ENCODE results near the gene LRFN4. TPM values are rescaled to one million over a fixed set of nuclear protein-coding genes. Genes with fewer than 3 reads are reported as not detected.

LRFN4 gene
- total RNA-seq, 1 donor from 2014 or later, result 33.7 TPM

GRCh38 chr11:66842896-66843775 is 13.7 kb upstream of the LRFN4 start, which contains the start of gene RCE1:
Gene RCE1 (plus strand): TSS chr11:66843441. CDS start chr11:66843456, 15 bp downstream.
- Mint-ChIP-seq H3K27me3 (ENCODE audit: low read depth, unreplicated experiment) (no peaks in the 10 kb centered on the region), H3K27ac (ENCODE audit: unreplicated experiment) (peak within 1 kb of the TSS; percentile 97), H3K36me3 (ENCODE audit: low read depth, unreplicated experiment) (peaks cover 6% of the 10 kb centered on the region), H3K9me3 (ENCODE audit: unreplicated experiment) (peaks cover 3% of the 10 kb centered on the region), H3K4me1 (ENCODE audit: low read depth, unreplicated experiment) (peaks cover 22% of the 10 kb centered on the region), H3K4me3 (ENCODE audit: unreplicated experiment) (peak within 1 kb of the TSS; percentile 94)
- H3K27me3 ChIP-seq (ENCODE audit: insufficient read depth, low read length), result no peaks in the 10 kb centered on the region
- peaks cover 62% of the 10 kb centered on the region for H3K79me2 ChIP-seq (ENCODE audit: insufficient read depth, low read length)
- peak; percentile 67 for DNase-seq (ENCODE audit: low read depth)
- no peak for FAIRE-seq
- H3K4me1 ChIP-seq (ENCODE audit: insufficient read depth, low read length), result peaks cover 19% of the 10 kb centered on the region
- H3K9ac ChIP-seq (ENCODE audit: low read length), result peak within 1 kb of the TSS; percentile 96
- H3K36me3 ChIP-seq (ENCODE audit: insufficient read depth, low read length), result peaks cover 9% of the 10 kb centered on the region
- H3K4me2 ChIP-seq (ENCODE audit: low read length), result peak within 1 kb of the TSS; percentile 98
- H3K9me3 ChIP-seq (ENCODE audit: insufficient read depth, low read depth, low read length), result no peaks in the 10 kb centered on the region
- peak within 1 kb of the TSS; percentile 94 for H2AFZ ChIP-seq (ENCODE audit: low read depth, low read length)
- H3K27ac ChIP-seq (ENCODE audit: low read depth, low read length), result peak within 1 kb of the TSS; percentile 94
- peak within 1 kb of the TSS; percentile 84 for H3K4me3 ChIP-seq (ENCODE audit: insufficient read depth, low read depth, low read length)
- H4K20me1 ChIP-seq (ENCODE audit: insufficient read depth, low read length), result peaks cover 58% of the 10 kb centered on the region
- TF ChIP-seq CTCF (IDR thresholded peaks at IDR 0.05; ENCODE audit: insufficient read depth, low read depth, low read length) (no peak), EZH2 (IDR thresholded peaks at IDR 0.05; ENCODE audit: insufficient read depth, low read length) (no peak)

GRCh38 chr11:66843776-66844495 is 12.9 kb upstream of the LRFN4 start:
- H3K27me3 Mint-ChIP-seq (ENCODE audit: low read depth, unreplicated experiment), result no peaks in the 10 kb centered on the region
- Histone ChIP-seq H3K36me3 (ENCODE audit: insufficient read depth, low read length) (peaks cover 9% of the 10 kb centered on the region), H3K9ac (ENCODE audit: low read length) (peak overlapping the region; percentile 96), H4K20me1 (ENCODE audit: insufficient read depth, low read length) (peaks cover 58% of the 10 kb centered on the region), H3K27ac (ENCODE audit: low read depth, low read length) (peak overlapping the region; percentile 94), H3K9me3 (ENCODE audit: insufficient read depth, low read depth, low read length) (no peaks in the 10 kb centered on the region), H3K27me3 (ENCODE audit: insufficient read depth, low read length) (no peaks in the 10 kb centered on the region), H3K4me2 (ENCODE audit: low read length) (peak overlapping the region; percentile 98), H3K4me3 (ENCODE audit: insufficient read depth, low read depth, low read length) (peak overlapping the region; percentile 84), H2AFZ (ENCODE audit: low read depth, low read length) (peak overlapping the region; percentile 94), H3K4me1 (ENCODE audit: insufficient read depth, low read length) (peaks cover 19% of the 10 kb centered on the region), H3K79me2 (ENCODE audit: insufficient read depth, low read length) (peaks cover 62% of the 10 kb centered on the region)
- TF ChIP-seq CTCF (IDR thresholded peaks at IDR 0.05; ENCODE audit: insufficient read depth, low read depth, low read length), result no peak
- no peak for TF ChIP-seq EZH2 (IDR thresholded peaks at IDR 0.05; ENCODE audit: insufficient read depth, low read length)
- peak overlapping the region; percentile 94 for H3K4me3 Mint-ChIP-seq (ENCODE audit: unreplicated experiment)
- DNase-seq (ENCODE audit: low read depth), result no peak
- H3K27ac Mint-ChIP-seq (ENCODE audit: unreplicated experiment), result peak overlapping the region; percentile 89
- no peak for FAIRE-seq
- peaks cover 6% of the 10 kb centered on the region for H3K36me3 Mint-ChIP-seq (ENCODE audit: low read depth, unreplicated experiment)
- peaks cover 3% of the 10 kb centered on the region for H3K9me3 Mint-ChIP-seq (ENCODE audit: unreplicated experiment)
- peaks cover 22% of the 10 kb centered on the region for H3K4me1 Mint-ChIP-seq (ENCODE audit: low read depth, unreplicated experiment)

All from astrocyte (in vitro differentiated cells and primary cell).